Endodermal cell (in vitro differentiated cells): ENCODE measurements around the gene DNLZ. TPM values are rescaled to one million over a fixed set of nuclear protein-coding genes. Genes with fewer than 3 reads are reported as not detected.

Source experiments
- DNase-seq: peaks from one replicate; pipeline ENCODE4 v3.0.0-alpha.2; 2017
- H3K27ac ChIP-seq: 2 replicates; pipeline ENCODE4 v1.5.1; 2013; ENCODE audit warnings: mild to moderate bottlenecking, low read depth, low read length, moderate library complexity
- H3K27me3 ChIP-seq: 2 replicates; pipeline ENCODE4 v1.6.1; 2013; ENCODE audit warnings: mild to moderate bottlenecking, low read length, moderate library complexity; ENCODE audit not compliant: insufficient read depth, control insufficient read depth, poor library complexity, severe bottlenecking
- H3K36me3 ChIP-seq: 2 replicates; pipeline ENCODE4 v1.7.0; 2013; ENCODE audit warnings: mild to moderate bottlenecking, low read length, moderate library complexity; ENCODE audit not compliant: control insufficient read depth, insufficient read depth
- H3K4me1 ChIP-seq: one replicate; pipeline ENCODE4 v1.7.0; 2013; ENCODE audit warnings: low read length; ENCODE audit not compliant: control insufficient read depth, insufficient read depth
- H3K4me3 ChIP-seq: 2 replicates; pipeline ENCODE4 v1.5.1; 2013; ENCODE audit warnings: mild to moderate bottlenecking, low read length, moderate library complexity
- H3K9ac ChIP-seq: 2 replicates; pipeline ENCODE4 v1.6.1; 2013; ENCODE audit warnings: mild to moderate bottlenecking, low read length, moderate library complexity; ENCODE audit not compliant: poor library complexity, severe bottlenecking; ENCODE audit errors: extremely low read depth
- H3K9me3 ChIP-seq: 2 replicates; pipeline ENCODE4 v1.6.1; 2013; ENCODE audit warnings: mild to moderate bottlenecking, low read length, moderate library complexity; ENCODE audit not compliant: control insufficient read depth
- H3K27ac Mint-ChIP-seq: 2 replicates; pipeline ENCODE4 v1.8.0; 2020; ENCODE audit warnings: mixed read lengths
- H3K27me3 Mint-ChIP-seq: 2 replicates; pipeline ENCODE4 v1.8.0; 2021; ENCODE audit warnings: mild to moderate bottlenecking, mixed read lengths; ENCODE audit not compliant: insufficient read depth
- H3K36me3 Mint-ChIP-seq: 2 replicates; pipeline ENCODE4 v1.8.0; 2020; ENCODE audit warnings: low read depth, mixed read lengths
- H3K4me1 Mint-ChIP-seq: 2 replicates; pipeline ENCODE4 v1.8.0; 2020; ENCODE audit warnings: mixed read lengths
- H3K4me3 Mint-ChIP-seq: 2 replicates; pipeline ENCODE4 v1.8.0; 2020; ENCODE audit warnings: mild to moderate bottlenecking, moderate library complexity, mixed read lengths
- H3K9me3 Mint-ChIP-seq: 2 replicates; pipeline ENCODE4 v1.8.0; 2020; ENCODE audit warnings: mild to moderate bottlenecking, mixed read lengths
- WGBS, 2 experiments: methylation state at CpG; one replicate each; pipeline versions ENCODE4 v1.1.5 to v1.1.7; 2013; ENCODE audit warnings: missing lambda C conversion rate in 2 of 2, mixed read lengths in 1 of 2; ENCODE audit not compliant: insufficient coverage in 1 of 2, insufficient read length in 1 of 2; 5-methylcytosine and 5-hydroxymethylcytosine counted together
- total RNA-seq, 2 donors: library from RNA; stranded (reverse); fragmentation: NEBNext Ultra II Directional in 1 of 2; extraction: Animal tissue kit (Norgen Biotek cat#: 25700) in 1 of 2; gene quantifications; 2 replicates in 1 of 2; 3 replicates in 1 of 2; pipeline ENCODE4 v1.2.1, GENCODE V29; 2021
- TF ChIP-seq, protein P1 (sequence below): fragments of 200-600 bp; sonication (generic); conservative IDR thresholded peaks from 2 replicates; pipeline ENCODE4 v1.5.0; 2021; ENCODE audit warnings: antibody characterized with exemption, mild to moderate bottlenecking

Gene DNLZ
- total RNA-seq, 2 donors from 2014 or later, result 12.6 to 20.1 TPM

DNA sequence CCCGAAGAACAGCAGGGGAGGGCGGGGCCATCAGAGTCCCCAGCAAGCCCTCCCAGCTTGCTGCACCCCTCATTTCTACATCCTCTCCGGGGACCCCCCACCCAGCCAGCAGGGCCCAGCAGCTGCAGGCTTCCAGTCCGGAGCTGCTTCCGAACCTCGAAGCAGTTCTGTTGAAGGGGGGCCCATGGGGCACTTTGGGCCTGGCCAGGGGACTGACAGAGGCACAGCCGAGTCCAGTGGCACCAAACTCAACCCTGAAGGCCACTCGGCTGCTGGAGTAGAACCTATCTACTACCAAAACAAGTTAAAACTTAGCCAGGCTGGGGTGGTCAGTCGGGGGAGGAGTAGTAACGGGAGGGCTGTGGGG, 51.6 kb downstream of the DNLZ start:
- Histone ChIP-seq H3K4me3 (no peak overlapping the region), H3K27ac (no peak overlapping the region), H3K36me3 (no peaks in the 10 kb centered on the region), H3K9me3 (peaks cover 11% of the 10 kb centered on the region), H3K27me3 (no peaks in the 10 kb centered on the region), H3K9ac (no peak overlapping the region), H3K4me1 (no peaks in the 10 kb centered on the region)
- no peaks in the 10 kb centered on the region for H3K4me1 Mint-ChIP-seq
- TF ChIP-seq, protein P1, sequence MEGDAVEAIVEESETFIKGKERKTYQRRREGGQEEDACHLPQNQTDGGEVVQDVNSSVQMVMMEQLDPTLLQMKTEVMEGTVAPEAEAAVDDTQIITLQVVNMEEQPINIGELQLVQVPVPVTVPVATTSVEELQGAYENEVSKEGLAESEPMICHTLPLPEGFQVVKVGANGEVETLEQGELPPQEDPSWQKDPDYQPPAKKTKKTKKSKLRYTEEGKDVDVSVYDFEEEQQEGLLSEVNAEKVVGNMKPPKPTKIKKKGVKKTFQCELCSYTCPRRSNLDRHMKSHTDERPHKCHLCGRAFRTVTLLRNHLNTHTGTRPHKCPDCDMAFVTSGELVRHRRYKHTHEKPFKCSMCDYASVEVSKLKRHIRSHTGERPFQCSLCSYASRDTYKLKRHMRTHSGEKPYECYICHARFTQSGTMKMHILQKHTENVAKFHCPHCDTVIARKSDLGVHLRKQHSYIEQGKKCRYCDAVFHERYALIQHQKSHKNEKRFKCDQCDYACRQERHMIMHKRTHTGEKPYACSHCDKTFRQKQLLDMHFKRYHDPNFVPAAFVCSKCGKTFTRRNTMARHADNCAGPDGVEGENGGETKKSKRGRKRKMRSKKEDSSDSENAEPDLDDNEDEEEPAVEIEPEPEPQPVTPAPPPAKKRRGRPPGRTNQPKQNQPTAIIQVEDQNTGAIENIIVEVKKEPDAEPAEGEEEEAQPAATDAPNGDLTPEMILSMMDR, result no peak
- WGBS, 2 experiments, result 93 to 96% methylated on average over 5 to 10 of the region's 10 CpGs
- no peak for DNase-seq
- no peaks in the 10 kb centered on the region for H3K27me3 Mint-ChIP-seq
- H3K27ac Mint-ChIP-seq, result no peak overlapping the region
- no peak overlapping the region for H3K4me3 Mint-ChIP-seq
- peaks cover 25% of the 10 kb centered on the region for H3K9me3 Mint-ChIP-seq
- no peaks in the 10 kb centered on the region for H3K36me3 Mint-ChIP-seq

DNA sequence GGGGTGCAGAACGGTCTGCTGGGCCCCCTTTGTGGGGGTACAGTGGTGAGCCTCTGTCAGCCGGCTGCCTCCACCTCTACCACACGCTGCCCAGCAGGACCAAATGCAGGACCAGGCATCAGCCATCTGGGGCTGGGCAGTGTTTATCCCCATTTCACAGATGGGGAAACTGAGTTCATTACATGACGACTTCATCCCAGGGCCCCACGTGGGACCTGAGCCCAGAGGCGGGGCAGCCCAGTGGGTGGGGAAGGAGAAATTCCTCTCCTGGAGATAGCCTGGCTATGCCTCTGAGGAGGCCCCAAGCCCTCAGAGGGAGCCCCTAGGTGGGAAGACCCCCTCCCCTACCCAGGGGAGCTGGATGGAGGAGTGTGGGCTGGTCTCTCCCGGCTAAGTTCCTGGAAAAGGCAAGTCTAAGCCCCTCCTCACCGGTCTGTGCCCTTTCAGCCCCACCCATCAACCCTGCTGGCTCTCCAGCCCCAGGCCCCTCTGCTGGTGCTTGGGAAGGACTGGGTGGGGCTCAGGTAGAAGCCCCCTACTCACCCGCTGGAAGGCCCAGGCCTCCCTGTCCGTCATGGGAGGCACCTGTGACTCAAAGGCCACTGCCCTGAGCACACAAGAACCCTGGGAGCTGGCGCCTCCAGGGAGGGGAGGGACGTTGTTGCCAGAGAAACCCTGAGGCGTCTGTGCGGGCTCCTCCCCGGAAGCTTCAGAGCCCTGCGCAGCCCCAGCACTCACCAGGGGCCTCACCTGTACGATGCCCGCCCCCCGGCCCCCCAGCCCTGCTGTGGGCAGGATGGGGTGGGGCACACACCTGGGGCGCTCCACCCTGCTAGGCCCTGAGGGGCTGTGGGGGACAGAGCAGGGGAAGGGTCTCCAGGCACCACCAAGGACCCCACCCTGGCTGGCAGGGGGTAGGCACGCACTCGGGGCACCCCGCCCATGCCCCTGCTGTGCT, 52.2 kb downstream of the DNLZ start:
- Histone ChIP-seq H3K9ac (no peak overlapping the region), H3K4me3 (no peak overlapping the region), H3K27me3 (no peaks in the 10 kb centered on the region), H3K9me3 (peaks cover 11% of the 10 kb centered on the region), H3K27ac (no peak overlapping the region), H3K36me3 (no peaks in the 10 kb centered on the region), H3K4me1 (no peaks in the 10 kb centered on the region)
- TF ChIP-seq, protein P1, result no peak
- WGBS, 2 experiments, result 77 to 78% methylated on average over 12 to 22 of the region's 23 CpGs
- H3K36me3 Mint-ChIP-seq, result no peaks in the 10 kb centered on the region
- no peaks in the 10 kb centered on the region for H3K27me3 Mint-ChIP-seq
- peaks cover 21% of the 10 kb centered on the region for H3K9me3 Mint-ChIP-seq
- H3K4me1 Mint-ChIP-seq, result no peaks in the 10 kb centered on the region
- H3K27ac Mint-ChIP-seq, result no peak overlapping the region
- no peak for DNase-seq
- H3K4me3 Mint-ChIP-seq, result no peak overlapping the region

DNA sequence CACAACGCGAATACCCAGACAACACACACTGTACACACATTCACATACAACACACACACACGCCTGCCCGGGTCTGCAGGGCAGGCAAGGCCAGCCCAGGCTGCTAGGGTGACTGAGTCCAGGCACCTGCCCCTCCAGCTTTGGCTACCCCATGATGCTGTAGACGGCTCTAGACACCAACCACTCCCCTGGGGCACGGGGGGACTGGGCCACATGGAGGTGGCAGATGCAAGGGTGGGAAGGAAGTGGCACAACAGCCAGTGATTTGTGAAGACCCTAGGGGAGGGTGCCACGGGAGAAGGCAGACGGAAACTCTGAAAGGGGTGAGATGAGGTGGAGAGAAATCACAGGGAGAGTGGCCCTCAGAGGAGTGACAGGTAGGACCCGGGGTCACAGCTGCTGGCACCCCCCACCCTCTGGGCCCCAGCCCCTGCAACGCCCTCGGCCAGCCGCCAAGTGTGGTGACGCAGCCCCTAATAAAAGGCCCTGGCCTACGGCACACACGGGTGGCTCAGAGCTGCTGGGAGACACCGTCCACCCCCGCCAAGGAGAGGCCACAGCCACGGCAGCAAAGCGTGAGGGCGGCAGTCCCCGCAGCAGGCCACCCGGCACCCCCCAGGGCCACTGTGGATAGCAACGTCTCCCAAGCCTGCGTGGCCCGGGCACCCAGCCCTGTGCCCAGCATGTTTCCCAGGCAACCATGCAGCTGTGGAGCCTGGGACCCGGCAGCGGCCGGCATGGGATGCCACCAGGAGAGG, 53.1 kb downstream of the DNLZ start:
- no peaks in the 10 kb centered on the region for H3K4me1 Mint-ChIP-seq
- Histone ChIP-seq H3K27ac (peak overlapping the region; percentile 18), H3K9me3 (peaks cover 11% of the 10 kb centered on the region), H3K27me3 (no peaks in the 10 kb centered on the region), H3K9ac (no peak overlapping the region), H3K36me3 (no peaks in the 10 kb centered on the region), H3K4me1 (no peaks in the 10 kb centered on the region), H3K4me3 (no peak overlapping the region)
- no peak overlapping the region for H3K27ac Mint-ChIP-seq
- no peaks in the 10 kb centered on the region for H3K36me3 Mint-ChIP-seq
- TF ChIP-seq, protein P1, result no peak
- no peak for DNase-seq
- 88% methylated on average over 21 to 28 of the region's 28 CpGs for WGBS, 2 experiments
- no peaks in the 10 kb centered on the region for H3K27me3 Mint-ChIP-seq
- peaks cover 12% of the 10 kb centered on the region for H3K9me3 Mint-ChIP-seq
- no peak overlapping the region for H3K4me3 Mint-ChIP-seq
